NCI-H510A treated with DMSO at 0.1 percent for 48 hours (cell line): ENCODE results near the gene POTEM.
"Not testable (repeated sequence)": the region's sequence is repeated elsewhere in the genome, so short reads cannot be mapped to it uniquely, and the experiment has no call there.

Source experiments
- DNase-seq: peaks from one replicate; lab custom pipeline; 2025; lab: John Stamatoyannopoulos, UW

Gene POTEM

GRCh38 chr14:18967134-18967533 is at the start of gene POTEM:
Gene POTEM, plus strand, starts transcription at chr14:18967434. Its CDS starts 52 bp downstream, at chr14:18967486.
- DNase-seq, result not testable (repeated sequence)

GRCh38 chr14:18918345-18918744 is 48.9 kb upstream of the POTEM start:
- not testable (repeated sequence) for DNase-seq

GRCh38 chr14:18920052-18920451 is 47.2 kb upstream of the POTEM start:
- not testable (repeated sequence) for DNase-seq

GRCh38 chr14:18921055-18921701 is 46.1 kb upstream of the POTEM start:
- not testable (repeated sequence) for DNase-seq

GRCh38 chr14:18936848-18937247 is 30.4 kb upstream of the POTEM start:
- not testable (repeated sequence) for DNase-seq

- DNase-seq, result not testable (repeated sequence)
These were observed 28.5 kb upstream of the POTEM start for GRCh38 chr14:18938733-18939132.

GRCh38 chr14:18949939-18950338 is 17.3 kb upstream of the POTEM start:
- not testable (repeated sequence) for DNase-seq

- not testable (repeated sequence) for DNase-seq
These were observed 14.1 kb upstream of the POTEM start for GRCh38 chr14:18953085-18953484.

- not testable (repeated sequence) for DNase-seq
These were observed 11.4 kb upstream of the POTEM start for GRCh38 chr14:18955816-18956215.

GRCh38 chr14:18961576-18961975 is 5.7 kb upstream of the POTEM start:
- not testable (repeated sequence) for DNase-seq

- not testable (repeated sequence) for DNase-seq
These were observed 5.1 kb upstream of the POTEM start for GRCh38 chr14:18962143-18962542.

- not testable (repeated sequence) for DNase-seq
These were observed 4.0 kb upstream of the POTEM start for GRCh38 chr14:18963276-18963675.

- not testable (repeated sequence) for DNase-seq
These were observed 2.4 kb upstream of the POTEM start for GRCh38 chr14:18964878-18965277.

GRCh38 chr14:19002566-19002965 is 35.3 kb downstream of the POTEM start:
- DNase-seq, result not testable (repeated sequence)

- DNase-seq, result not testable (repeated sequence)
These were observed 39.3 kb downstream of the POTEM start for GRCh38 chr14:19006490-19006889.

GRCh38 chr14:19007678-19008077 is 40.4 kb downstream of the POTEM start:
- not testable (repeated sequence) for DNase-seq

- not testable (repeated sequence) for DNase-seq
These were observed 43.8 kb downstream of the POTEM start for GRCh38 chr14:19011029-19011428.

GRCh38 chr14:19011703-19012102 is 44.5 kb downstream of the POTEM start:
- DNase-seq, result not testable (repeated sequence)

- not testable (repeated sequence) for DNase-seq
These were observed 48.0 kb downstream of the POTEM start for GRCh38 chr14:19015185-19015584.

GRCh38 chr14:19025080-19025589 is 57.9 kb downstream of the POTEM start:
- not testable (repeated sequence) for DNase-seq

- DNase-seq, result not testable (repeated sequence)
These were observed 59.6 kb downstream of the POTEM start for GRCh38 chr14:19026649-19027351.

- DNase-seq, result not testable (repeated sequence)
These were observed 60.7 kb downstream of the POTEM start for GRCh38 chr14:19027895-19028294.

- DNase-seq, result not testable (repeated sequence)
These were observed 69.7 kb downstream of the POTEM start for GRCh38 chr14:19036811-19037382.
